Omental fat pad (tissue), 4 donors: ENCODE data around the gene C1QTNF9. TPM values are rescaled to one million over a fixed set of nuclear protein-coding genes. Genes with fewer than 3 reads are reported as not detected.
A peak's percentile ranks its signal among the peaks of the same experiment; 100 is the strongest.

Experiments used
- ATAC-seq: fragments of 150-250 bp; one replicate; pipeline ENCODE4 v1.9.1; 2016; ENCODE audit warnings: mild to moderate bottlenecking, moderate library complexity; ENCODE audit not compliant: low FRiP score
- DNase-seq: peaks from one replicate; pipeline ENCODE4 v3.0.0-alpha.2; 2019; ENCODE audit warnings: low spot score
- total RNA-seq, 4 donors: library from RNA; depleted of rRNA; stranded (reverse); fragments of >200 nt; gene quantifications; one replicate each; pipeline ENCODE4 v1.1.0, GENCODE V29; 2016
- TF ChIP-seq, protein P1 (sequence below), 3 donors: fragments of 450-650 bp; IDR thresholded peaks; one replicate each; pipeline ENCODE4 v1.5.1; 2016 to 2017; ENCODE audit warnings: antibody characterized with exemption in 3 of 3, mild to moderate bottlenecking in 3 of 3, moderate library complexity in 2 of 3

The C1QTNF9 gene
- total RNA-seq, 4 donors from 2014 or later = 0.48 to 0.79 (median 0.69) TPM; not detected in 1

DNA sequence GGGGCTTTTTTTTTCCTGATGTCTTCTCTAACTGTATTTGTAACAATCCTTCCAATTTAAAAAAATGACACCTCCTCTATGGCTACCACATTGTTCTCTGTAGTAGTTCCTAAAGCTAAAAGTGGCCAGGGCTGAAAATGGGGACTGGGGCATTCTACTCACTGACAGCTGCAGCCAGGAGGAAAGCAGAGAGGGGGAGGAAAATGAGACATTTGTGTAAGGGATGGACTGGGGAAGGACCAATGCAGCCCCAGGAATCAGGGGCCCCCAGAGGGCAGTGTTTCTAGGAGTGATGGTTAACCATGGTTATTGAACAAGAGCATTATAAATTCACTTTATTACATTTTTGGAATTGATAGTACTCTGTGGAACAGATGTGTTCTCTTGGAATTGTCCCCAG lies 34.3 kb upstream of the C1QTNF9 start:
- no peak for ATAC-seq
- TF ChIP-seq, protein P1, sequence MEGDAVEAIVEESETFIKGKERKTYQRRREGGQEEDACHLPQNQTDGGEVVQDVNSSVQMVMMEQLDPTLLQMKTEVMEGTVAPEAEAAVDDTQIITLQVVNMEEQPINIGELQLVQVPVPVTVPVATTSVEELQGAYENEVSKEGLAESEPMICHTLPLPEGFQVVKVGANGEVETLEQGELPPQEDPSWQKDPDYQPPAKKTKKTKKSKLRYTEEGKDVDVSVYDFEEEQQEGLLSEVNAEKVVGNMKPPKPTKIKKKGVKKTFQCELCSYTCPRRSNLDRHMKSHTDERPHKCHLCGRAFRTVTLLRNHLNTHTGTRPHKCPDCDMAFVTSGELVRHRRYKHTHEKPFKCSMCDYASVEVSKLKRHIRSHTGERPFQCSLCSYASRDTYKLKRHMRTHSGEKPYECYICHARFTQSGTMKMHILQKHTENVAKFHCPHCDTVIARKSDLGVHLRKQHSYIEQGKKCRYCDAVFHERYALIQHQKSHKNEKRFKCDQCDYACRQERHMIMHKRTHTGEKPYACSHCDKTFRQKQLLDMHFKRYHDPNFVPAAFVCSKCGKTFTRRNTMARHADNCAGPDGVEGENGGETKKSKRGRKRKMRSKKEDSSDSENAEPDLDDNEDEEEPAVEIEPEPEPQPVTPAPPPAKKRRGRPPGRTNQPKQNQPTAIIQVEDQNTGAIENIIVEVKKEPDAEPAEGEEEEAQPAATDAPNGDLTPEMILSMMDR (IDR thresholded peaks at IDR 0.05) = no peak

DNA sequence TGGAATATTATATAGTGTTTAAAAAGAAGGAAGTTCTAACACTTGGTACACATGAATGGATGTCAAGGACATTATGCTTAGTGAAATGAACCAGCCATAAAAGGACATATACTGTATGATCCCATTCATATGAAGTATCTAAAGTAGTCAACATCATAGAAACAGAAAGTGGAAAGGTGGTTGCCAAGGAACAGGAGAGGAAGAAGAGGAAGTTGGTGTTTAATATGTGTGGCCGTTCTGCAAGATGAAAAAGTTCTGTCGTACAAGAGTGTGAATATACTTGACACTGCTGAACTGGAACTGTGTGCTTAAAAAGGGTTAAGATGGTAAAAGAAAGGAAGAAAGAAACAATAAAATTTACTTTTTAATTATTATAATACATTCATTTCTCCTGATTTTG lies 33.1 kb upstream of the C1QTNF9 start:
- DNase-seq (no peak), ATAC-seq (no peak)
- TF ChIP-seq, protein P1 (IDR thresholded peaks at IDR 0.05) = no peak

More for the DNA sequence above, 34.3 kb upstream of the C1QTNF9 start:
- DNase-seq = no peak

DNA sequence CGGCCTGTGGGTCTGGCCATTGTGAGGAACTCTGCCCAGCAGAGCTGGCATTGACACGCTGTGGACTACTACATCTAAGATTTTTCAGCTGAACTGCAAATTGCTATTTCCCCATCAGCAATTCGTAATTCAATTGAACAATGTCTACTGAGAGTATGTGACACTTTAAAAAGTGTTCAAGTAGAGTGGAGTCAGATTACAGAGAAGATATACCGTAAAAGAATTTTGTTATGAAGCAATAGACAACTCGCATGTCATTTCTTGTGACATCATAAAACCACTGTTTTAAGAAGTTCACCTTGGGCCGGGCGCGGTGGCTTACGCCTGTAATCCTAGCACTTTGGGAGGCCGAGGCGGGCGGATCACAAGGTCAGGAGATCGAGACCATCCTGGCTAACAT lies 32.5 kb upstream of the C1QTNF9 start:
- TF ChIP-seq, protein P1 (IDR thresholded peaks at IDR 0.05) = no peak
- no peak for DNase-seq
- no peak for ATAC-seq

DNA sequence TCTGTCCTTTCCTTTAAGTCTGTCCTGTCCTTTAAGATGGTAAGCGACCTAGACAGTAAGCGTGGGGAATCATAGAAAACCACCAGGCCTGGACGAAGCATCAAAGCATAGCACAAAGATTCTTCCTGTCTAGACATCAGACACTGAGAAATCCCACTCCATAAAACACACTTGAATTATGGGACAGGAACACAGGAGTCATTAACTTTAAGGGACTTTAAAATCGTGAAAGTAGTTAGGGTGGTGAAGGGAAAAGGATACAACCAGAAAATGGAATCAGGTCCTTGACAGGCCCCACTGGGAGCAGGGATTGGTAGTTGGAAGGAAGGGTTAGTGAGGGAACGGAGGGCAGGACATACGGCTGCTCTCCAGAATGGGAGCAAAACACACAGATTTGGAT lies 31.6 kb upstream of the C1QTNF9 start:
- ATAC-seq (no peak), DNase-seq (no peak)
- TF ChIP-seq, protein P1 (IDR thresholded peaks at IDR 0.05) = no peak

DNA sequence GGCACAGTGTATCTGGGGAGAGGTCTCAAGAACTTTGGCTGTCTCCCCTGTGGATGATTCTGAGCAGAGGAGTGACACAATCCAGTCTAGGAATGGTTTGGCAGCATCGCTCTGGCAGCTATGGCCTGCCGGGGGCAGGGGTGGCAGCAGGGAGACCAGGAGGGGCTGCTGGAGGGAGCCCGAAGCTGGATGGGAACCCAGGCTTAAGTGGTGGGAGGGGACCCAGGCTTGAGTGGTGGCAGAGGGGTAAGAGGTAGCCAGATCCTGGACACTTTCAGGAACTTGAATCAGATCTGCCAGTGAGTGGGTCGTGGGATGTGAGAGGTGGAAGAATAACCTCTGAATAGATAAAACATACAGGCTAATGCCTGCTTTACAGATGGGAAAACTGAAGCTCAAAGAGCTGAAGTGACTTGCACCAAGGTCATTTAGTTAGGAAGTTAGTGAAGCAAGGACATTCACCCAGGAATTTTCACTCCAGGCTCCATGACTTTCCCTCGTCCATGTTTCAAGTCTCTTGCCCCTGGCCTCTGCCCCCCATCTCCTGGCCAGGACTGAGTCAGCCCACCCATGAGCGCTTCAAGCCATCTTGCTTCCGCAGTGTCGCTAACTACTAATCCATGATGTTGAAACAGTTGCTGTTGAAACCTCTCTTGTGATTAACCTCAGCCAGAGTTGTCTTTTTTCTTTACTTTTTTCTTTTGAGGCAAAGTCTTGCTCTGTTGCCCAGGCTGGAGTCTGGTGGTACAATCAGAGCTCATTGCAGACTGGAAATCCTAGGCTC lies 29.9 kb upstream of the C1QTNF9 start:
- TF ChIP-seq, protein P1 (IDR thresholded peaks at IDR 0.05) = no peak
- no peak for ATAC-seq
- no peak for DNase-seq

DNA sequence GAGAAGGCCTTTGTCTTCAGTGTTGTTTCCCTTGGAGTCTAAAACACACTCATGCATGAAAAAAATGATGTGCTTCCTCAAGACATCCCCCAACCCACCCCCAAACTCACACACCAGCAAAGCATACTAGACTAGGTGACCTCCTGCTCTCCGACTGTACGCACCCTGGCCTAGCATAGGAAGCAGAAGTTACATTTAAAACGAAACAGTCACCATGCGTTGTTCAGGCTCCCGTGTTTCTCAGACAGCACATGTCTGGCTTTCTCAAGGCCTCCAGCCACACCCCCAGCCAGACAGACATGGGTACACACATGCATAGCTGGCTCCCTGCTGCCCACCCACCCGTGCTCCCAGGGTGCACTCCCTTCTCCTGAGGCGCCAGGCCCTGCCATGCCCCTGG lies 28.7 kb upstream of the C1QTNF9 start:
- DNase-seq = no peak
- ATAC-seq = peak; percentile 38
- TF ChIP-seq, protein P1 (IDR thresholded peaks at IDR 0.05) = no peak
